ENCODE measurements around the gene FAM170A. TPM values are rescaled to one million over a fixed set of nuclear protein-coding genes. Genes with fewer than 3 reads are reported as not detected.

FAM170A gene
- total and polyA plus RNA-seq, 10 donors, result 0.46 TPM; not detected in 9

DNA sequence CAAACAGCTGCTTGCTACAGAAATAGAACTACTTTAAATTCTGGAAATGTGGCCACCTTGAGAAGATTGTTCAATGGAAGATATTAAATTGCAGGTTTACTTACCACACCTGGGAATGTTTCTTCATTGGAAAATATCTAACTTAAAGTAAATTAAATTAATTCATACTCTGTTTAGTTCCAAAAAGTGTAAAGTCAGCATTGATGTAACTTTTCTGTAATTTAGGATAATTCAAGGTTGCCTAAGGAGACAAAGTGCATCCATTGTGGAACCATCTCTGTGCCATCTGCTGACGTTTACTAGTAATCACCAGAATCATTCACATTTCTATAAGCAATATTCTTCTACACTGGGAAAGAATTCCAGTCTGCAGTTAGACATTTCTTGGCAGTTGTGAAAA lies 53.0 kb downstream of the FAM170A start:
- H3K27ac ChIP-seq, result no peak overlapping the region
- H3K9me3 ChIP-seq, result no peaks in the 10 kb centered on the region
- peaks cover 0 to 6% (median 0%) of the 10 kb centered on the region in 7 donors for H3K27me3 ChIP-seq (replicated peaks in 1 of 7)
- H3K4me3 ChIP-seq, result no peak overlapping the region
- no peak for TF ChIP-seq POLR2A (IDR thresholded peaks at IDR 0.05)
- TF ChIP-seq, protein P1, sequence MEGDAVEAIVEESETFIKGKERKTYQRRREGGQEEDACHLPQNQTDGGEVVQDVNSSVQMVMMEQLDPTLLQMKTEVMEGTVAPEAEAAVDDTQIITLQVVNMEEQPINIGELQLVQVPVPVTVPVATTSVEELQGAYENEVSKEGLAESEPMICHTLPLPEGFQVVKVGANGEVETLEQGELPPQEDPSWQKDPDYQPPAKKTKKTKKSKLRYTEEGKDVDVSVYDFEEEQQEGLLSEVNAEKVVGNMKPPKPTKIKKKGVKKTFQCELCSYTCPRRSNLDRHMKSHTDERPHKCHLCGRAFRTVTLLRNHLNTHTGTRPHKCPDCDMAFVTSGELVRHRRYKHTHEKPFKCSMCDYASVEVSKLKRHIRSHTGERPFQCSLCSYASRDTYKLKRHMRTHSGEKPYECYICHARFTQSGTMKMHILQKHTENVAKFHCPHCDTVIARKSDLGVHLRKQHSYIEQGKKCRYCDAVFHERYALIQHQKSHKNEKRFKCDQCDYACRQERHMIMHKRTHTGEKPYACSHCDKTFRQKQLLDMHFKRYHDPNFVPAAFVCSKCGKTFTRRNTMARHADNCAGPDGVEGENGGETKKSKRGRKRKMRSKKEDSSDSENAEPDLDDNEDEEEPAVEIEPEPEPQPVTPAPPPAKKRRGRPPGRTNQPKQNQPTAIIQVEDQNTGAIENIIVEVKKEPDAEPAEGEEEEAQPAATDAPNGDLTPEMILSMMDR (IDR thresholded peaks at IDR 0.05 in 8 of 11, conservative IDR thresholded peaks at IDR 0.05 in 3 of 11), result no peak
- no peak for TF ChIP-seq POLR2AphosphoS5 (IDR thresholded peaks at IDR 0.05)
- 70 to 90% (median 82%) methylated on average over 1 of the region's 1 CpG for WGBS, 5 donors
- H3K4me1 ChIP-seq, result no peaks in the 10 kb centered on the region
- DNase-seq, result no peak
- H3K36me3 ChIP-seq, result no peaks in the 10 kb centered on the region
- intact Hi-C loops (cut with DNase I; ENCODE audit: low total_unique reads), result no loop called here

Other genes starting within 250 kb of the FAM170A start
- 100 to 1,000 TPM; 134 to 190 (median 159) TPM for gene HSD17B4, start 177.1 kb upstream of the FAM170A start, total RNA-seq
- 100 to 1,000 TPM; 135 to 193 (median 149) TPM for gene HSD17B4, start 177.1 kb upstream of the FAM170A start, polyA plus RNA-seq